IMR-90 (cell line): Measurements from ENCODE around the gene SV2C. TPM values are rescaled to one million over a fixed set of nuclear protein-coding genes. Genes with fewer than 3 reads are reported as not detected.

Source experiments
- ATAC-seq: fragments of 200-7000 bp; cut with Tn5 transposase; 2 replicates; pipeline ENCODE4 v1.9.1; 2020; ENCODE audit warnings: low read depth, mild to moderate bottlenecking, moderate library complexity
- BruUV-seq: library from RNA; stranded (reverse); fragments of 400-500 nt; replicated peaks from 2 replicates; lab custom pipeline; 2021; lab: Mats Ljungman, UMichigan
- CTCF ChIA-PET: fragments of 300-600 bp; formaldehyde crosslinking; extraction: SDS; loops from one replicate; lab custom pipeline; 2021; ENCODE audit warnings: antibody characterized with exemption; lab: Yijun Ruan, JAX
- POLR2A ChIA-PET: fragments of 300-600 bp; sonication (Branson Sonifier 250); formaldehyde crosslinking; loops from one replicate; lab custom pipeline; 2022; ENCODE audit warnings: antibody characterized with exemption; ENCODE audit not compliant: unreplicated experiment; lab: Charles Lee
- DNase-seq: peaks from one replicate; pipeline ENCODE4 v3.0.0; 2013
- H2AFZ ChIP-seq: replicated peaks from 2 replicates; pipeline ENCODE3; 2013; ENCODE audit warnings: low read length, mild to moderate bottlenecking; ENCODE audit not compliant: poor library complexity
- H2AK5ac ChIP-seq: 2 replicates; pipeline ENCODE4 v1.6.1; 2013; ENCODE audit warnings: low read depth, low read length, inconsistent platforms
- H2AK9ac ChIP-seq: replicated peaks from 2 replicates; pipeline ENCODE3; 2013; ENCODE audit warnings: mild to moderate bottlenecking, low read depth, low read length, moderate library complexity; ENCODE audit not compliant: poor library complexity
- H2BK120ac ChIP-seq: 2 replicates; pipeline ENCODE4 v1.6.1; 2013; ENCODE audit warnings: low read depth, low read length, inconsistent platforms
- H2BK15ac ChIP-seq: 3 replicates; pipeline ENCODE4 v1.6.1; 2013; ENCODE audit warnings: low read depth, low read length, inconsistent platforms
- H2BK20ac ChIP-seq: 2 replicates; pipeline ENCODE4 v1.6.1; 2013; ENCODE audit warnings: low read depth, mild to moderate bottlenecking, inconsistent platforms, low read length, moderate library complexity
- H2BK5ac ChIP-seq: 2 replicates; pipeline ENCODE4 v1.6.1; 2013; ENCODE audit warnings: mild to moderate bottlenecking, low read depth, low read length, inconsistent platforms; ENCODE audit not compliant: poor library complexity, severe bottlenecking
- H3K14ac ChIP-seq: replicated peaks from 2 replicates; pipeline ENCODE4 v1.6.1; 2013; ENCODE audit warnings: low read depth, low read length, inconsistent platforms
- H3K18ac ChIP-seq: 2 replicates; pipeline ENCODE4 v1.6.1; 2013; ENCODE audit warnings: low read depth, low read length, control low read depth
- H3K23ac ChIP-seq: 2 replicates; pipeline ENCODE4 v1.6.1; 2013; ENCODE audit warnings: low read depth, low read length, inconsistent platforms
- H3K27ac ChIP-seq: 2 replicates; pipeline ENCODE4 v1.5.1; 2013; ENCODE audit warnings: mild to moderate bottlenecking, control low read depth, low read length; ENCODE audit not compliant: insufficient read depth
- H3K27me3 ChIP-seq: 2 replicates; pipeline ENCODE4 v1.6.1; 2013; ENCODE audit warnings: low read length; ENCODE audit not compliant: control insufficient read depth, insufficient read depth
- H3K36me3 ChIP-seq: 2 replicates; pipeline ENCODE4 v1.6.1; 2013; ENCODE audit warnings: low read length, mixed read lengths; ENCODE audit not compliant: control insufficient read depth, insufficient read depth
- H3K4ac ChIP-seq: 2 replicates; pipeline ENCODE4 v1.6.1; 2013; ENCODE audit warnings: low read depth, low read length, inconsistent platforms
- H3K4me1 ChIP-seq: 2 replicates; pipeline ENCODE4 v1.6.1; 2013; ENCODE audit warnings: low read length, mixed read lengths; ENCODE audit not compliant: control insufficient read depth, insufficient read depth
- H3K4me2 ChIP-seq: 2 replicates; pipeline ENCODE4 v1.6.1; 2013; ENCODE audit warnings: low read depth, mild to moderate bottlenecking, control low read depth, low read length, moderate library complexity
- H3K4me3 ChIP-seq: 2 replicates; pipeline ENCODE4 v1.5.1; 2013; ENCODE audit warnings: low read depth, mild to moderate bottlenecking, control low read depth, low read length, moderate library complexity; ENCODE audit not compliant: insufficient read depth
- H3K56ac ChIP-seq: 2 replicates; pipeline ENCODE4 v1.6.1; 2013; ENCODE audit warnings: low read length, inconsistent platforms; ENCODE audit not compliant: insufficient read depth; ENCODE audit errors: extremely low read depth
- H3K79me1 ChIP-seq, 2 experiments: 2 replicates each; pipeline ENCODE4 v1.6.1; 2013; ENCODE audit warnings: low read length in 2 of 2, inconsistent platforms in 1 of 2, low read depth in 1 of 2
- H3K9ac ChIP-seq: 2 replicates; pipeline ENCODE4 v1.6.1; 2013; ENCODE audit warnings: low read depth, low read length, control low read depth
- H3K9me1 ChIP-seq: 2 replicates; pipeline ENCODE4 v1.6.1; 2013; ENCODE audit warnings: low read length, inconsistent platforms; ENCODE audit not compliant: insufficient read depth
- H3K9me3 ChIP-seq: 2 replicates; pipeline ENCODE4 v1.6.1; 2013; ENCODE audit warnings: low read length; ENCODE audit not compliant: control insufficient read depth, insufficient read depth
- H4K20me1 ChIP-seq: 2 replicates; pipeline ENCODE4 v1.6.1; 2013; ENCODE audit warnings: low read length, inconsistent platforms; ENCODE audit not compliant: insufficient read depth
- H4K5ac ChIP-seq: 2 replicates; pipeline ENCODE4 v1.6.1; 2013; ENCODE audit warnings: mild to moderate bottlenecking, low read depth, low read length, control low read depth
- H4K8ac ChIP-seq, 2 experiments: 2 replicates each; pipeline ENCODE4 v1.6.1; 2013; ENCODE audit warnings: low read depth in 2 of 2, low read length in 2 of 2, control low read depth in 1 of 2, inconsistent platforms in 1 of 2
- H4K91ac ChIP-seq: 2 replicates; pipeline ENCODE4 v1.6.1; 2013; ENCODE audit warnings: low read depth, low read length, inconsistent platforms; ENCODE audit not compliant: insufficient read depth
- BHLHE40 ChIP-seq: fragments of 150-350 bp; IDR thresholded peaks from 2 replicates; pipeline ENCODE4 v1.6.1; 2016; ENCODE audit warnings: mild to moderate bottlenecking, low read depth, low read length
- CEBPB ChIP-seq: IDR thresholded peaks from 2 replicates; pipeline ENCODE4 v1.6.1; 2012; ENCODE audit warnings: low read depth, low read length, improper control_type of control experiment
- CHD1 ChIP-seq: IDR thresholded peaks from 2 replicates; pipeline ENCODE4 v1.6.1; 2012; ENCODE audit warnings: low read depth, low read length, improper control_type of control experiment
- CTCF ChIP-seq: conservative IDR thresholded peaks from 2 replicates; pipeline ENCODE4 v1.5.1; 2012; ENCODE audit warnings: mild to moderate bottlenecking, low read depth, low read length, improper control_type of control experiment
- ELK1 ChIP-seq: fragments of 150-350 bp; IDR thresholded peaks from 2 replicates; pipeline ENCODE4 v1.6.1; 2016; ENCODE audit warnings: low read depth, mild to moderate bottlenecking, low read length, moderate library complexity, borderline replicate concordance
- MAFK ChIP-seq: IDR thresholded peaks from 2 replicates; pipeline ENCODE4 v1.6.1; 2012; ENCODE audit warnings: low read depth, low read length, improper control_type of control experiment
- MAZ ChIP-seq: IDR thresholded peaks from 2 replicates; pipeline ENCODE4 v1.6.1; 2012; ENCODE audit warnings: low read depth, mild to moderate bottlenecking, low read length, improper control_type of control experiment, moderate library complexity, borderline replicate concordance
- MXI1 ChIP-seq: IDR thresholded peaks from 2 replicates; pipeline ENCODE4 v1.6.1; 2012; ENCODE audit warnings: low read depth, mild to moderate bottlenecking, low read length, moderate library complexity, borderline replicate concordance
- NFE2L2 ChIP-seq: fragments of 150-350 bp; IDR thresholded peaks from 2 replicates; pipeline ENCODE4 v1.6.1; 2016; ENCODE audit warnings: low read depth, mild to moderate bottlenecking, low read length
- POLR2A ChIP-seq: IDR thresholded peaks from 2 replicates; pipeline ENCODE4 v1.6.1; 2012; ENCODE audit warnings: mild to moderate bottlenecking, low read depth, low read length
- RCOR1 ChIP-seq: IDR thresholded peaks from 2 replicates; pipeline ENCODE4 v1.6.1; 2012; ENCODE audit warnings: mild to moderate bottlenecking, low read length, improper control_type of control experiment; ENCODE audit not compliant: insufficient replicate concordance
- dilution Hi-C: fragments of 300-500 bp; cut with HindIII; formaldehyde crosslinking; loops from one replicate; pipeline ENCODE4 v1.14.3; 2018; ENCODE audit warnings: low sequenced_read_pairs; ENCODE audit not compliant: unreplicated experiment
- in situ Hi-C: fragments of 300-500 bp; cut with MboI; formaldehyde crosslinking; loops from 3 replicates; pipeline ENCODE4 v1.14.3; 2019; ENCODE audit warnings: low sequenced_read_pairs, inconsistent platforms, mixed read lengths
- intact Hi-C: fragments of 100-400 bp; cut with micrococcal nuclease; formaldehyde crosslinking; loops from 2 replicates; pipeline ENCODE4 v1.10.0; 2022
- polyA plus RNA-seq, 3 experiments: library from polyadenylated mRNA; depleted of rRNA; stranded (reverse); fragments of >200 nt; gene quantifications; 2 replicates each; pipeline ENCODE4 v1.2.3, GENCODE V29; 2012; ENCODE audit warnings: low replicate concordance in 1 of 3
- total RNA-seq: library from RNA; depleted of rRNA; stranded (reverse); fragments of >200 nt; gene quantifications from 2 replicates; pipeline ENCODE4 v1.2.3, GENCODE V29; 2012
- TF ChIP-seq, protein P1 (sequence below): fragments of 150-350 bp; IDR thresholded peaks from 2 replicates; pipeline ENCODE4 v1.6.1; 2017; ENCODE audit warnings: mild to moderate bottlenecking, antibody characterized with exemption, low read length, low read depth

The SV2C gene
- total and polyA plus RNA-seq, 2 of the 4 experiments (the other 2 are of a cell fraction), result not detected

- H4K8ac ChIP-seq, result no peak overlapping the region
- H2BK120ac ChIP-seq, result no peak overlapping the region
- no peak overlapping the region for H2BK15ac ChIP-seq
- H3K27ac ChIP-seq, result no peak overlapping the region
- H3K18ac ChIP-seq, result no peak overlapping the region
- no peak overlapping the region for H3K4me2 ChIP-seq
- no peak overlapping the region for H2AK9ac ChIP-seq
- no peaks in the 10 kb centered on the region for H3K36me3 ChIP-seq
- TF ChIP-seq MXI1 (no peak), MAZ (no peak), CHD1 (no peak), CEBPB (no peak), POLR2A (no peak), NFE2L2 (no peak), BHLHE40 (no peak), MAFK (no peak), CTCF (no peak), RCOR1 (no peak), ELK1 (no peak)
- TF ChIP-seq, protein P1, sequence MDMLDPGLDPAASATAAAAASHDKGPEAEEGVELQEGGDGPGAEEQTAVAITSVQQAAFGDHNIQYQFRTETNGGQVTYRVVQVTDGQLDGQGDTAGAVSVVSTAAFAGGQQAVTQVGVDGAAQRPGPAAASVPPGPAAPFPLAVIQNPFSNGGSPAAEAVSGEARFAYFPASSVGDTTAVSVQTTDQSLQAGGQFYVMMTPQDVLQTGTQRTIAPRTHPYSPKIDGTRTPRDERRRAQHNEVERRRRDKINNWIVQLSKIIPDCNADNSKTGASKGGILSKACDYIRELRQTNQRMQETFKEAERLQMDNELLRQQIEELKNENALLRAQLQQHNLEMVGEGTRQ, result no peak
- H4K5ac ChIP-seq, result no peak overlapping the region
- H2BK5ac ChIP-seq, result no peak overlapping the region
- POLR2A ChIA-PET, result no interaction called here
- H3K9ac ChIP-seq, result no peak overlapping the region
- H3K56ac ChIP-seq, result no peak overlapping the region
- no peak overlapping the region for H3K23ac ChIP-seq
- no peaks in the 10 kb centered on the region for H3K27me3 ChIP-seq
- H3K14ac ChIP-seq, result no peak overlapping the region
- H2AK5ac ChIP-seq, result no peak overlapping the region
- no peak overlapping the region for H2BK20ac ChIP-seq
- no peak overlapping the region for H4K91ac ChIP-seq
- no peak for ATAC-seq
- no peaks in the 10 kb centered on the region for H4K20me1 ChIP-seq
- H2AFZ ChIP-seq, result no peak overlapping the region
- no peaks in the 10 kb centered on the region for H3K9me1 ChIP-seq
- dilution Hi-C loops, result no loop called here
- no TSS peak for BruUV-seq
- CTCF ChIA-PET, result no interaction called here
- H3K4me1 ChIP-seq, result no peaks in the 10 kb centered on the region
- no peak overlapping the region for H3K4me3 ChIP-seq
- DNase-seq, result no peak
- intact Hi-C loops, result no loop called here
- H3K4ac ChIP-seq, result no peak overlapping the region
- H3K79me1 ChIP-seq, result no peaks in the 10 kb centered on the region
- in situ Hi-C loops, result no loop called here
- H3K9me3 ChIP-seq, result no peaks in the 10 kb centered on the region
Observed at GRCh38 chr5:76271836-76272235, 188.7 kb downstream of the SV2C start.
